ENCODE data around the gene GTF3C5.
"Not testable (repeated sequence)": the region's sequence is repeated elsewhere in the genome, so short reads cannot be mapped to it uniquely, and the experiment has no call there.

The GTF3C5 gene, protein sequence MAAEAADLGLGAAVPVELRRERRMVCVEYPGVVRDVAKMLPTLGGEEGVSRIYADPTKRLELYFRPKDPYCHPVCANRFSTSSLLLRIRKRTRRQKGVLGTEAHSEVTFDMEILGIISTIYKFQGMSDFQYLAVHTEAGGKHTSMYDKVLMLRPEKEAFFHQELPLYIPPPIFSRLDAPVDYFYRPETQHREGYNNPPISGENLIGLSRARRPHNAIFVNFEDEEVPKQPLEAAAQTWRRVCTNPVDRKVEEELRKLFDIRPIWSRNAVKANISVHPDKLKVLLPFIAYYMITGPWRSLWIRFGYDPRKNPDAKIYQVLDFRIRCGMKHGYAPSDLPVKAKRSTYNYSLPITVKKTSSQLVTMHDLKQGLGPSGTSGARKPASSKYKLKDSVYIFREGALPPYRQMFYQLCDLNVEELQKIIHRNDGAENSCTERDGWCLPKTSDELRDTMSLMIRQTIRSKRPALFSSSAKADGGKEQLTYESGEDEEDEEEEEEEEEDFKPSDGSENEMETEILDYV

DNA sequence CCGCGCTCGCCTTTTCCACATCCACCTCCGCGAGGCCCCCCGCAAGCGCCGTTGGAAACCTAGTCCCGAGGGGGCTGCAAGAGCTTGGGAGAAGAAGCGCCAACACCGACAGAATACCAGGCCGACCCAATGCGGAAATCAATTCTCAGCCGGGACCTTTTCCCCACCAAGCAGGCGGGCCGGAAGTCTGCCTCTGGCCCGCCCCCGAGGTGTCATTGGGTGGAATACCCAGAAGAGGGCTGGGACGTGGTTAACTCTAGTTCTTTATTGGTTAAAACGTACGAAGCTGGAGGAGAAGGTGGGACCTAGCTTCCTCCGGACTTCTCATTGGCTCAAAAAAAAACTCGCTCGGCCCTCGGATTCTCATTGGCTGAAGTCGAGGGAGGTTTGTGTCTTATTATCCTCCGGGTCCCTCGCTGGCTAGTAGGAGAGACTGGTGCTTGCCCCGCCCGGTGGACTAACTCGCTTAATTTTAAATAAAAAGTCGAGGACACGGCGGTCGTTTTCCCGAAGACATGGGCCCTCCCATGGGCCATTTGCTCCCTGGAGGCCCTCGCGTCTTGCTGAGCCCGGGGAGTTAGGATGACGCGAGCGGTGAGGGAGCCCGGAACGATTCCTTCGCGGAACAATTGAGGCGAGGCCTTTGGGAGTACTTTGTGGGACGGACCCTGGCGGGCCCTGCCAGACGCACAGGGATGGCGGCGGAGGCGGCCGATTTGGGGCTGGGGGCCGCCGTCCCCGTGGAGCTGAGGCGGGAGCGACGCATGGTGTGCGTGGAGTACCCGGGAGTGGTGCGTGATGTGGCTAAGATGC lies at the start of gene GTF3C5:
GTF3C5 (plus strand) TSS at position 681 of the 813 bp plus-strand sequence; CDS start at position 696, 15 bp downstream.
- DNase-seq: peak; percentile 98 to 99

DNA sequence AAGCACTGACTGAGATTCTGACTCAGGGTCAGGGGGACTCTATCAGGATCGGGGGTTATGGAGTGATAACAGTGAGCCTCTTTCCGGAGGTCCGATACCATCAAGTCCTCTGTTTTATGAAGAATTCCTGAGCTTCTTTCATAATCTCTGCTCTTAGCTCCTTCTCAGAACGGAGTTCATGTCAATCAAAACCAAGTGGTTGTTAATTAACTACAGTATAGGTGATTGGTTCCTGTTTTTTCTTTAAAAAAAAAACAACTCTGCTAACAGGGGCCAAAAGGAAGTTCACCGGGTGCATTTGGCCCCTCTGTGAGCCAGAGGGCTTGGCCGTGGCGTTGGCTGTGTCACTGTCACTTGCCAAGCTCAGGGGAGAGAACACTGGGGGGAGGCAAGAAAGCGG lies 48.3 kb upstream of the GTF3C5 start:
- no peak for DNase-seq

DNA sequence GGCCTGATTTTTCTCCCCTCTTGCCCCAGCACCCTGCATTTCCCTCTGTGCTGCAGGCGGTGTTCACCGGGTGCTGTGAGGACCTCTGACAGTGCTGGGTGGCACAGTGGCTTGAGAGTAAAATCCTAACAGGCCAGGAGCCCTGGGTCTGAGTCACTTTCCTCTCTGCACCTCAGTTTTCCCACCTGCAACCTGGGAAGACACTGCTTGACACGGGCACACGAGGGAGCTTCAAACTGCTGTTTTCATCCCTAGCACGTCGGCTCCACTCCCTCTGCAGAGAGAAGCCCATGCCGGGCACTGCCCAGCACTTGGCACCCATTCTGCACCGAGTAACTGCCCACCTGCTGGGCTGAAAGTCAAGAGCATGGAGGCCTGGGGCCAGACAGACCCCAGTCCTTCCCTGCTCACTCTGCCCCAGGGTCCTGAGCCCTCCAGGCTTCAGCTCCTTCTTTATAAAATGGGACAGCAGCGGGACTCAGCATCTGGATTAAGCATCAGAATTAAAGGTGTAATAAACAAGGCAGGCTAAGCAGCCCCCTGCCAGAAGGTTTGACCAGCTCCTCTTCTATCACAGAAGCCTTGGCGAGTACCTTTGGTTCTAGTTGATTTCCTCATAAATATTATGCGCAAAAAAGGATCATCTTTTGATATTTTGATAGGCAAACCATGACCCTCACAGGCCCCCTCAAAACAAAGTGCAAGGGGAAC lies 47.2 kb upstream of the GTF3C5 start:
- no peak for DNase-seq

DNA sequence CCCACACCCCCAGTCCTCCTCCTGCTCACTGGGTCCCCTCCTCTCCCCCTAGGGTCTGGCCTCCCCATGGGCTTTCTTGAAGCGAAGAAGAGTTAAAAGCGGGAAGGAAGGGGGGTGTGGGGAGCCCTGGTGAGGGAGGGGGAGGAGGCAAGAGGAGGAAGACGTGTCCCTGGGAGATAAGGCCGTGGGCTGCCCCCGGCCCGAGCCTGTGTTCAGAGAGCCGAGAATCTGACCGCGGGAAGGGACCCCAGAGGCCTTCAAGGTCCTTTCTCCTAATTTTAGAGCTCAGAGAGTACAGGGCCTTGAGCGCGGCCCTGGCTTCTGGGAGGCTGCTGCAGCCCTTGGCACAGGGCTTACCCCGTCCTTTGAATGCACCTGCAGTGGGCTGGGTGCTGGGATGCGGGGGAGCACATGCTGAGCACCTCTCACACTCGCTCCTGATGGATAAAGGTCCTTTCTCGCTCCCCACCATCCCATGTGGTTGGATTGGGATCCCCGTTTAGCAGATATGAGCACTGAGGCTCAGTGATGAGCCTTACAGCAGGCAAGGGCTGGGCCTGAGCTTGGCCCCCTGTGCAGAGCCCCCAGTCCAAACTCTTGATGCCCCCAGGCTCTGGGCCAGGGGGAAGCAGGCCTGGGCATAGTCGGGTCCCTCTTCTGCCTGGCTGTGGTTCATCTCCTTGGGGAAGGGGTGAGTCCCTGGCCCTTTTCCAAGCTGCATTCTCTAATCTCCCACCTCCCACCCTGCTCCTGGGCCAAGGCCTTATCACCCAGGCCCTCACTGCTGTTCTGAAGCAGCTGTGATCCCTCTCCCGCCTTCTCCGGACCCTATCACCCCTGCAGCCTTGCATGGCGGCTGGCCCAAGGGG lies 46.4 kb upstream of the GTF3C5 start:
- DNase-seq: no peak

DNA sequence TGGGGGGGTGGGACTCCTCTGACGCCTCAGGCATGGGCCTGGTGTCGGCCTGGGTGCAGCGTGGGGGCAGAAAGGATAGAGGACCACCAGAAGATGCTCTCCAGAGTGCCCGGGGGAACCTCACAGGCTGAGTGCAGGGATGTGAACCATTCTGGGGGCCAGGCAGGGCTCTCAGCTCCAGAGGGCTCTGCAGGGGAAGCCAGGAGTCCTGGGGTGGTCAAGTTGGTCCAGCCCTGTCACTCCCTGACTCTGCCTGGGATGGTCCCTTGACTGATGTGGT lies 45.8 kb upstream of the GTF3C5 start:
- no peak for DNase-seq

DNA sequence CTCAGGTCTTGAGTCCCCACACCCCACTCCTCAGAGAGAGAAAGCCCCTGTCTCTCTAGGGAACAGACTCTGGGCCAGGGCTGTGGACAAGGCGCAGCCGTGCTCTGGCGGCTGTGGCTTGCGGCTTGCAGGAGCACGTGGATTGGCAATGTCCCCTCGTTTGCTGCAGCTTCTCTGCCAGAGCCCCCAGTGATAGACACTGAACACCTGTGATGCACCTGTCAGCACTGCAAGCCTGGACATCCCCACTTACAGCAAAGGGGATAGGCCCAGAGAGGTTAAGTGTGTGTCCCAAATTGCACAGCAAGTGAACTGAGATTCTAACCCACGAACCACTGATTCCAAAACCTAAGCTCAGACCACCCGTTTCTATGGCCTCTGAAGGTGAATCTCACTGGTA lies 45.3 kb upstream of the GTF3C5 start:
- no peak for DNase-seq

DNA sequence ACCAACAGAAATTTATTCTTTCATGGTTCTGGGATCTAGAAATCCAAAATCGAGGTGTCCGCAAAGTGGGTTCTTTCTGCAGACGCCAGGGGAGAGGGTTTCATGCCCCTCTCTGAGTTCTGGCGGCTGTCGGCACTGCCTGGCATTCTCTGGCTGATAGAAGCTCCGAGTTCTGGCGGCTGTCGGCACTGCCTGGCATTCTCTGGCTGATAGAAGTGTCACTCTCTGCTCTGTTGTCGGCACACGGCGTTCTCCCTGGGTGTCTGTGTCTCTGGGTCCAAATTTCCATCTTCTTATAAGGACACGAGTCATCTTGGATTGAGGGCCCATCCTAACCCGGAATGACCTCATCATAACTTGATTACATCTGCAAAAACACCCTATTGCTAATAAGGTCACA lies 44.7 kb upstream of the GTF3C5 start:
- DNase-seq: no peak

DNA sequence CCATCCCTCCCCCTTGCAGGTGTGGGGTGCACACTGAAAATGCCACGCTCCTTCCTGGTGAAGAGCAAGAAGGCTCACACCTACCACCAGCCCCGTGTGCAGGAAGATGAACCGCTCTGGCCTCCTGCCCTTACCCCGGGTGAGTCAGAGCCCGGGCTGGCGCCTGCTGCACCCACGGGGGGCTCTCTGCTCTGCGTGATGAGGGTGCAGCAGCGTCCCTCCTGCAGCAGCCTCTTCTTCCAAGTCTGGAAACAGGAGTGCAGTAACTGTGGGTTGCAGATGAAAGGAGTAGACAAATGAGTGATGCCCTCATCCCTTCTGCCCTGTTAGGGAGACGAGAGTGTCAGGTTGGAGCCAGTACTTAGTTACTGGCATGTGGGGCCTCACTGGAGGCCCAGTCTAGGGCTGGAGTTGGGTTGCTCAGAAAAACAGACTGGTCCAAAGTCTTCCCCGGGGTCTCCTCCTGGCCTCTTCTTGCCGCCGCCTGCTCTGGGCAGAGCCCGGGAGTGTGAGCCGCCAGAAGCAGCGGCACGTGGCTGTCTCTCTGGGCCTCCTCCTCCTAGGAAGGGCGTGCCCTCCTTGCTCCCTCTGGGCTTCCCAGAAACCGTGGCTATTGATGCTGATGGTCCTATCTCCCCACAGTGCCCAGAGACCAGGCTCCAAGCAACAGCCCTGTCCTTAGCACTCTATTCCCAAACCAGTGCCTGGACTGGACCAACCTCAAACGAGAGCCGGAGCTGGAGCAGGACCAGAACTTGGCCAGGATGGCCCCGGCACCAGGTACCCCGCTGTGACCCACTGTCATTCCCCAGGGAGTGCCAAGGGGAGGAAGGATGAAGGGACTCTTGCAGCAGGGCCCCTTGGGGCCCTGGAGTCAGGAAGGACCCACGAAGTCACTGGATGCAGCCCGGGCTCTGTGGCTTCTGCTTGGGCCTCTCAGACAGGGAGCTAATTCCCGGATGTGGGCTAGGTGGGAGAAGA lies 43.9 kb upstream of the GTF3C5 start:
- DNase-seq: no peak

DNA sequence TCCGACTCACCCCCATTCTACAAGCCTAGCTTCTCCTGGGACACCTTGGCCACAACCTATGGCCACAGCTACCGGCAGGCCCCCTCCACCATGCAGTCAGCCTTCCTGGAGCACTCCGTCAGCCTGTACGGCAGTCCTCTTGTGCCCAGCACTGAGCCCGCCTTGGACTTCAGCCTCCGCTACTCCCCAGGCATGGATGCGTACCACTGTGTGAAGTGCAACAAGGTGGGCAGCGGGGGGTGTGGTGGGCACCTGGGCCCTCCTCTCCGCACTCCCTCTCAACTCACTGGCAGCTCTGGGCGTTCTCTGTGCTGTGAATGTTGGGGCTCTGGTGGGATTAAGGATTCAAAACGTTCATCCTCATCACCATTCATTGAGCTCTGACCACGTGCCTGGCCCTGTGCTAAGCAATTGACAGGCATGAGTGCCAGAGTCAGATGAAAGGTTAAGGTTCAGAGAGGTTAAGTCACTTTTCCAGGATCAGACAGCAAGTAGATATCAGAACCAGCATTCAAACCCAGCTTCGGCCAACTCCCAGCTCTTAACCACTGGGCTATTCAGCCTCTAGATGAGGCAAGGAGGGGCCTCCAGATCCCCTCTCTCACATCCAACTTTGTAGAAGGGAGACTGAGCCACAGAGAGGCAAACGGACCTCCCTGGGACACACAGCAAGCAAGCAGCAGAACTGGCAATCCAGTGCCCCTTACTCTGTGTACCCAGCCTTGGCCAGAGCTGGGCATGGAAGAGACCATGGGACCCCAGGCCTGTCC lies 42.4 kb upstream of the GTF3C5 start:
- DNase-seq: no peak

DNA sequence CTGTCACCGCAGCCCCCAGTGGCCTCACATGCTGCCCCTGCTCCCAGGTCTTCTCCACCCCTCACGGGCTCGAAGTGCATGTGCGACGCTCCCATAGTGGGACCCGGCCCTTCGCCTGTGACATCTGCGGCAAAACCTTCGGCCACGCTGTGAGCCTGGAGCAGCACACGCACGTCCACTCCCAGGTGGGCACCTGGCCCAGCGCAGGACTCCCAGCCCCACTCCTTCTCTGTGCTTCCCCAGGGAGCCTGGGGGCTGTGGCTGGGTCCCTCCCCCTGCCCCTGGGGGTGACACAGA lies 41.8 kb upstream of the GTF3C5 start:
- DNase-seq: no peak

DNA sequence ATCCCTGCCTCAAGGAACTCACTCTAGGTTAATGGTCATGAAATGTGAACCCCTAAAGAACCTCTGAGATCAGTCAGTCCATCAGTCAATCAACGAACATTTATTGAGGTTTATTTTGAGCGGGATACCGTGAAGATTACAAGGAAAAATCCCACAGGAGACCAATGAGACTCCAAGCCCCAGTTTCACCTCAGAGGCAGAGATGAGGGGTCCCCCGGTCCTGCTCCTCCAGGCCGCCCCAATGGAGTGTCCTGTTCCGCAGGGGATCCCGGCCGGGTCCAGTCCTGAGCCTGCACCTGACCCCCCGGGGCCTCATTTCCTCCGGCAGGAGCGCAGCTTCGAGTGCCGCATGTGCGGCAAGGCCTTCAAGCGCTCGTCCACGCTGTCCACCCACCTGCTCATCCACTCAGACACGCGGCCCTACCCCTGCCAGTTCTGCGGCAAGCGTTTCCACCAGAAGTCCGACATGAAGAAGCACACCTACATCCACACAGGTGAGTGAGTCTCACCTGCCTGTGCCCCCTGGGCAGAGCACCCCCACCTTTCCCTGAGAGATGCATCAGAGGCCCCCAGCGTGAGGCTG lies 41.3 kb upstream of the GTF3C5 start:
- no peak for DNase-seq

DNA sequence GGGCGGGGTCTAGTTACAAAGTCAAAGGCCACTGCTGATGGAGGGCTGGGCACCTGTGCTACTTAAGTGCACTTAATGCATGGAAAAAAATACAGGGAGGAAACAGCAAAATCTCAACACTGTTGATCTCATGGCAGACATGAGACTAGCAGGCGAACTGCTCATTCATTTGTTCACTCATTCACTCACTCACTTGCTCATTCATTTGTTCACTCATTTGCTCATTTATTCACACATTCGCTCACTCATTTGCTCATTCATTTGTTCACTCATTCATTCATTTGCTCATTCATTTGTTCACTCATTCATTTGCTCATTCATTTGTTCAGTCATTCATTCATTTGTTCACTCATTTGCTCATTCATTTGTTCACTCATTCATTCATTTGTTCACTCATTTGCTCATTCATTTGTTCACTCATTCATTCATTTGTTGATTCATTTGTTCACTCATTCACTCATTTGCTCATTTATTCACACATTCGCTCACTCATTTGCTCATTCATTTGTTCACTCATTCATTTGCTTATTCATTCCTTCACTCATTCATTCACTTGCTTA lies 40.7 kb upstream of the GTF3C5 start:
- not testable (repeated sequence) for DNase-seq

DNA sequence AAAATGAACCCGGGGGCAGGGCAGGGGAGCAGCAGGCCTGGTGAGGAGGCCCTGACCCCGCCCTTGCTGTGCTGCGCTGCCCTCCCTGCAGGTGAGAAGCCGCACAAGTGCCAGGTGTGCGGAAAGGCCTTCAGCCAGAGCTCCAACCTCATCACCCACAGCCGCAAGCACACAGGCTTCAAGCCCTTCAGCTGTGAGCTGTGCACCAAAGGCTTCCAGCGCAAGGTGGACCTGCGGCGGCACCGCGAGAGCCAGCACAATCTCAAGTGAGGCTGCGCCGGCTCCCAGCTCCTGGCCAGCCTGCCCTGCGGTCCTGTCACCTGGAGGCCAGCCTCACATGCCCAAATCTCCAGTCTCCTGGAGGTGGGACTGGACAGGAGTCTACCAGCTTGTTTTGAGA lies 40.0 kb upstream of the GTF3C5 start:
- DNase-seq: no peak

DNA sequence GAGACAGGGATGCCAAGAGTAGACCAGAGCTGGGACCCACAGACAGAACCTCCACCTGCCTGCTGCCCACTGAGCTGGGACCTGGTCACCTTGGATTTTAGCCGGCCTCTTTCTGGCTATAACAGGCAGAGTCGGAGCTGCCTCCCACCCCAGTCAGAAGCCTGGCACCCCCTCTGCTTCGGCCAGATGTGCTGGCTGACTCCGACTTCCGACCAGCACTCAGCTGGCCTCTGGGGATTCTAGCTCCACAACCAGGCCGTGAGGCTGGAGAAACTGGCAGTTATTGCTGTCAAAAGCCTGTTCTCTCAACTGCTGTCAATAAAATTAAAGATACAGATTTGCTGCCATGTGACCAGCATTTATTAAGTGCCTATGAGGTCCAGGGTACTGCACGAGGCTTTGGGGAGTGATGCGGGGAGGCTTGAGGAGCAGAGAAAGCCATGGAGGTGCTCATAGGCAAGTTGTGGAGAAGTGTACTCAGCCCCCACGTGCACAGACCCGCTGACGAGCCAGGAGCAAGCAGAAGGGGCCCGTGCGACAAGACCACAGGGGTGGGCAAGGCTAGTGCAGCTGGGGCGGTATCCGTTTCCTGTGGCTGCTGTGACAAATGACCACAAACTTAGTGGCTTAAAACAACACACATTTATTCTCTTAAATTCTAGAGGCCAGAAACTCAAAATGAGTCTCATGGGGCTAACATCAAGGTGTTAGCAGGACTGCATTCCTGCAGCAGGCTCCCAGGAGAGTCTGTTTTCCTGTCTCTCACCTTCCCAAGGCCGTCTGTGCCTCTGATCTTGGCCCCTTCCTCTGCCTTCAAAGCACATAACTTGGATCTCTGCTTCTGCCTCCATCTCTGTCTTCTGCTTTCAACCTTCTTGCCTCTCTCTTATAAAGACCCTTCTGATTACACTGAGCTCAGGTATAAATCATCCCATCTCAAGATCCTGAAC lies 39.2 kb upstream of the GTF3C5 start:
- DNase-seq: no peak

DNA sequence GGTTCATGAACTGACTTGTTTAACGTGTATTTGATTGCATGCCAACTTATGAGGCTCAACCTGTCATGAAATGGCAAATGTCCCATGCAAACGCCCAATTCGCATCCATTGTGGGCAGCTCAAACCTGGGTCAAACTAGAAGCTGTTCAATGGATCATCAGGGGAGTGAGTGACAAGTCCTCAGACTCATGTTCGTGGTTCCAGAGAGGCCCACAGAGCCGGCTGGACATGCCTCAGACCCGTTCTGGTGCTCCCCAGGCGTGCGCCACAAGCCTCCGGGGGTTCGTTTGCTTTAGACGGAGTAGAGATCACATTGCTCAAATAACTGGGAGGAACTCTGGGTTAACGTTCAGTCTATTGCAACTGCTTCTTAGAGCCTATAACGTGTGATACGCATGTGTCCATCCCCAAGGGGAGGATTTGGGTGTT lies 37.3 kb upstream of the GTF3C5 start:
- DNase-seq: no peak

DNA sequence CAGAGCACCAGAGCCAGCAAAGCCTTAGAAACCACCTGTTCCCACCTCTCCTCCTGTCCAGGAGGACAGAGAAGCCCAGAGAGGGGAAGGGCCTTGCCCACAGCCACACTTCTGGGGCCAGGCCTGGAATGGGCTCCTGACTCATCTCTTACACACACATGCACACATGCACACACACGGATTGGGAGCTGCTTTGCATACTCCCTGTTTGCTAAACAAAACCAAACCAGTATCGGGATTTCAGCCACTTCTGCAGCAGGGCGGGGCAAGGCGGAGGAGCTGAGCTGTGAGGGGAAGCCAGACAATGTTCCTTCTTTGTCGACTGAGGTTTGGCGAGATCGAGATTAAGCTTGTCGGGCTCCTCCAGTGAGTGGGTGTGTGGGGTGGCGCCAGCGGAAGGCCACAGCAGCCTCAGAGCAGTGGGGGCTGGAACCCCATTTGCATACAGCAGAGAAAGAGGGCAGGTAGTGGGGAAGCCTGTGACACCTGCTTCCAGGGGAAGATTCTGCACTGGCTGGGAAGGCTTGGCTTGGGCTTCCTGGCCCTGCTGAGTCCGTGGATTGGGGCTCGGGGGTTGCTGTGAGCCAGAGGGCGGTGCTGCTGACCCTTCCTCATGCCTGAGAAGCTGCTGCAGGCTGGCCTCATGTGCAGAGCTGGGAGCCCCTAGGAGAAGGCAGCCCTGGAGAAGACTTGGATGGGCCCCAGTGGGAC lies 36.2 kb upstream of the GTF3C5 start:
- no peak for DNase-seq

DNA sequence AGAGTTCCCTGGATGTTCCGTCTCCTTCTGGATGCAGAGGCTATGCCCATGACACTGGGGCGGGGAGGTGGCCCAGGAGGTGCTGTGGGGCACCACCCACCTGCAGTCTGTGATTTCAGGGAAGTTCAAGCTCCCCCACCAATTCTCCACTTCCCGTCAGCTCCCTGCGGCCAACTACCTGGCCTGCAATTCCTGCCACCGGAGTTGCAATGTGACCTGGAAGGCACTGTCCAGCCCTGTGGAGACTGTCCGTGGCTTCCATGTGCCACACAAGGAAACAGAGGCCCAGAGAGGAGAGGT lies 35.7 kb upstream of the GTF3C5 start:
- no peak for DNase-seq

DNA sequence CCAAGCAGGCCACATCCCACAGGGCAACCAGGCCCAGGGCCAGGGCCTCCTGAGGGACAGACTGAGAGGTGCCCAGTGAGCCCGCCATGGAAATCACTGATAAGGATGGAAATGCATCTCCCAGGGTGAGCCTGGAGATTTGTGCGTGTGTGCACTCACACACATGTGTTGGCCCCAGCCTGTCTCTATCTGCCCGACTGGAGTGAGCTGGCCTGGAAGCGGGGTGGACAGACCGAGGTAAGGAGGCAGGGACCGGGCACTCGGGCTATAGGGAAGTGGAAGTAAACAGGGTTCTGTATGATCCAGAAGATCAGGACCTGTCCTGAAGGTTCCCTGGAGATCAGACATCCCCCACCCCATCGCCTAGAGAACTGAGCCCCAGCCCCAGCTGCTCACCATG lies 34.9 kb upstream of the GTF3C5 start:
- no peak for DNase-seq
